Heart left ventricle (tissue), 16 donors: ENCODE measurements around the gene STK38. TPM values are rescaled to one million over a fixed set of nuclear protein-coding genes. Genes with fewer than 3 reads are reported as not detected.
A peak's percentile ranks its signal among the peaks of the same experiment; 100 is the strongest.
"Not testable (repeated sequence)": the region's sequence is repeated elsewhere in the genome, so short reads cannot be mapped to it uniquely, and the experiment has no call there.

ENCODE experiments used
- ATAC-seq, 4 donors: fragments of 200-7000 bp; cut with Tn5 transposase; one replicate each; pipeline ENCODE4 v1.9.1; 2020 to 2022; ENCODE audit warnings: moderate library complexity in 4 of 4, mild to moderate bottlenecking in 3 of 4, moderate number of reproducible peaks in 1 of 4
- DNase-seq, 5 donors: peaks; one replicate each; pipeline ENCODE4 v3.0.0-alpha.2; 2020
- H3K27ac ChIP-seq, 12 donors: fragments of 200-600 bp; sonication (generic) in 4 of 12; one replicate each; pipeline versions ENCODE4 v1.5.0 to v1.8.0; 2016 to 2022; ENCODE audit warnings: mild to moderate bottlenecking in 2 of 12
- H3K27me3 ChIP-seq, 9 donors: fragments of 200-600 bp; sonication (generic) in 2 of 9; one replicate each; pipeline versions ENCODE4 v1.5.1 to v1.8.0; 2016 to 2022; ENCODE audit warnings: mild to moderate bottlenecking in 3 of 9
- H3K36me3 ChIP-seq, 9 donors: fragments of 200-600 bp; sonication (generic) in 2 of 9; one replicate each; pipeline versions ENCODE4 v1.5.0 to v1.8.0; 2018 to 2022; ENCODE audit warnings: mild to moderate bottlenecking in 2 of 9
- H3K4me1 ChIP-seq, 12 donors: fragments of 200-600 bp; sonication (generic) in 4 of 12; one replicate each; pipeline versions ENCODE4 v1.5.0 to v1.8.0; 2016 to 2022; ENCODE audit warnings: mild to moderate bottlenecking in 3 of 12
- H3K4me3 ChIP-seq, 12 donors: fragments of 200-600 bp; sonication (generic) in 4 of 12; one replicate each; pipeline versions ENCODE4 v1.5.0 to v1.8.0; 2017 to 2022; ENCODE audit warnings: mild to moderate bottlenecking in 9 of 12, moderate library complexity in 4 of 12
- H3K9me3 ChIP-seq, 12 donors: fragments of 200-600 bp; sonication (generic) in 4 of 12; one replicate each; pipeline versions ENCODE4 v1.5.0 to v1.8.0; 2016 to 2022; ENCODE audit warnings: mild to moderate bottlenecking in 1 of 12
- POLR2A ChIP-seq, 2 donors: fragments of 450-650 bp; IDR thresholded peaks; one replicate each; pipeline ENCODE4 v1.6.1; 2017; ENCODE audit warnings: antibody characterized with exemption in 2 of 2, mild to moderate bottlenecking in 2 of 2, moderate library complexity in 2 of 2
- WGBS, 4 donors: extraction: QIAGEN DNeasy Blood & Tissue Kit in 2 of 4; methylation state at CpG; one replicate each; pipeline versions ENCODE4 v1.1.5 to v1.1.7; 2013 to 2018; 5-methylcytosine and 5-hydroxymethylcytosine counted together
- intact Hi-C, 10 donors: fragments of 100-400 bp; cut with DNase I; formaldehyde crosslinking; loops; one replicate each; pipeline versions ENCODE4 v1.11.1 to v1.14.2; 2022
- polyA plus RNA-seq, 2 donors: library from polyadenylated mRNA; stranded (reverse); fragments of 200-250 nt; gene quantifications; one replicate each; pipeline ENCODE4 v1.2.3, GENCODE V29; 2013
- total RNA-seq, 9 donors: library from RNA; depleted of rRNA in 2 of 9; stranded (reverse); fragments of >200 nt in 2 of 9; fragmentation: NEBNext Ultra II Directional in 3 of 9; extraction: Animal tissue kit (Norgen Biotek cat#: 25700) in 3 of 9; gene quantifications; one replicate each; pipeline versions ENCODE4 v1.1.0 to v1.2.4, GENCODE V29; 2016 to 2023
- TF ChIP-seq, protein P1 (sequence below), 12 donors: fragments of 200-600 bp; sonication (generic) in 4 of 12; IDR thresholded peaks; one replicate each; pipeline versions ENCODE4 v1.5.0 to v1.8.0; 2018 to 2022; ENCODE audit warnings: antibody characterized with exemption in 12 of 12, mild to moderate bottlenecking in 5 of 12
- donor health status: ischemic (EF 13 %, LVEDD 7.1; RV severe dilation, severe dysfunction).
- donor health status: healthy with polysubstance abuse.
- donor health status: DM: no; HTN: yes; CAD: no.
- donor health status: DM: no; HTN: no; CAD: no.
- donor health status: ischemic (EF 25% LVEDD 6.9; RV normal size, moderate dysfunction).
- donor health status: ischemic (EF 25% LVEDD 5.7; RV mildly dilated, moderate dysfunction).
- donor health status: healthy.
- donor health status: DM: yes; HTN: yes; CAD: no.
- donor health status: ischemic (EF 35%, LVEDD 5.7; RV mildly dilated, moderate dysfunction).
- donor health status: nonischemic (EF 11% LVEDD 7.7; RV severe dilation, severe dysfunction).
- donor health status: DM: yes; HTN: yes; CAD: no.
- donor health status: PGD.
- donor health status: ischemic (EF 29% LVEDD 5.4; RV normal size, mild dysfunction).
- donor health status: nonischemic (EF 23%, LVEDD 6.1; RV moderate dilation, normal function).

Gene STK38
- total and polyA plus RNA-seq, 11 donors = 14.3 to 32.8 (median 21.2) TPM

DNA sequence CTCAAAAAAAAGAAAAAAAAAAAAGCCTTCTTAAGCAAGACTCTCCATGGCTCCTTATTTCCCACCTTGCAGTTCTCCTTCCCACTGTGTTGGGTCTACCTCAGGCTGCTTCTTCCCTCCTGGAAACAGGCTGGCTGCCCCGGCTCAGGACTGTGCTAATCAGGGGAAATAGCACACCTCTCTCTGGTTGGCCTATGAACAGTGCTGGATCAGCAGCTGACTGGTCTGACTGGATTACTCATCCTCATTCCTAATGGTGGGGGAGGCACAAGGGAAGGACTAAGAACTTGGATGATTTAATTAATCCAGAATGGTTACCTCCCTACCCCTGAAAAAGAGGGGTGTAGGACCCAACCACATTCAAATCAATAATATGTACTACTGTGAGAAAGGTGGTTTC, 43.0 kb upstream of the STK38 start:
- Histone ChIP-seq H3K27ac (no peak overlapping the region), H3K27me3 (no peaks in the 10 kb centered on the region), H3K9me3 (no peaks in the 10 kb centered on the region), H3K4me3 (no peak overlapping the region), H3K4me1 (peaks cover 0 to 13% (median 6%) of the 10 kb centered on the region in 12 donors), H3K36me3 (peaks cover 0 to 2% (median 0%) of the 10 kb centered on the region in 9 donors)
- WGBS, 4 donors = 50 to 92% (median 75%) methylated on average over 1 of the region's 1 CpG
- no peak for TF ChIP-seq POLR2A (IDR thresholded peaks at IDR 0.05)
- TF ChIP-seq, protein P1, sequence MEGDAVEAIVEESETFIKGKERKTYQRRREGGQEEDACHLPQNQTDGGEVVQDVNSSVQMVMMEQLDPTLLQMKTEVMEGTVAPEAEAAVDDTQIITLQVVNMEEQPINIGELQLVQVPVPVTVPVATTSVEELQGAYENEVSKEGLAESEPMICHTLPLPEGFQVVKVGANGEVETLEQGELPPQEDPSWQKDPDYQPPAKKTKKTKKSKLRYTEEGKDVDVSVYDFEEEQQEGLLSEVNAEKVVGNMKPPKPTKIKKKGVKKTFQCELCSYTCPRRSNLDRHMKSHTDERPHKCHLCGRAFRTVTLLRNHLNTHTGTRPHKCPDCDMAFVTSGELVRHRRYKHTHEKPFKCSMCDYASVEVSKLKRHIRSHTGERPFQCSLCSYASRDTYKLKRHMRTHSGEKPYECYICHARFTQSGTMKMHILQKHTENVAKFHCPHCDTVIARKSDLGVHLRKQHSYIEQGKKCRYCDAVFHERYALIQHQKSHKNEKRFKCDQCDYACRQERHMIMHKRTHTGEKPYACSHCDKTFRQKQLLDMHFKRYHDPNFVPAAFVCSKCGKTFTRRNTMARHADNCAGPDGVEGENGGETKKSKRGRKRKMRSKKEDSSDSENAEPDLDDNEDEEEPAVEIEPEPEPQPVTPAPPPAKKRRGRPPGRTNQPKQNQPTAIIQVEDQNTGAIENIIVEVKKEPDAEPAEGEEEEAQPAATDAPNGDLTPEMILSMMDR (IDR thresholded peaks at IDR 0.05) = no peak
- intact Hi-C loops = loop anchor here in 8 of 10 donors (5.0 to 10.0 kb wide), 4 partner anchors 43 to 165 kb away; partner anchors contain the start of genes KCTD20 (in 5 of the 8), PXT1 (in 5 of the 8) and STK38 (in 3 of the 8)
- no peak for DNase-seq
- ATAC-seq = no peak

DNA sequence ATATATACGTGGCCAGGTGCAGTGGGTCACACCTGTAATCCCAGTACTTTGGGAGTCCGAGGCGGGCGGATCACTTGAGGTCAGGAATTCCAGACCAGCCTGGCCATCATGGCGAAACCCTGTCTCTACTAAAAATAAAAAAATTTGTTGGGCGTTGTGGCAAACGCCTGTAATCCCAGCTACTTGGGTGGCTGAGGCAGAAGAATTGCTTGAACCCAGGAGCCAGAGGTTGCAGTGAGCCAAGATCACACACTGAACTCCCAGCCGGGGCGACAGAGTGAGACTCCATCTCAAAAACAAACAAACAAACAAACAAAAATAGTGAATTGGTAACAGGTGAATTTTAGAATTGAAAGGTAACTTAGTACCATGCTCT, 41.7 kb upstream of the STK38 start:
- H3K4me3 ChIP-seq, H3K27me3 ChIP-seq, H3K36me3 ChIP-seq, intact Hi-C loops, DNase-seq, ATAC-seq, H3K27ac ChIP-seq, H3K9me3 ChIP-seq: not testable (repeated sequence)
- WGBS, 4 donors = 95 to 97% (median 96%) methylated on average over 9 of the region's 9 CpGs
- H3K4me1 ChIP-seq = peaks cover 0 to 13% (median 6%) of the 10 kb centered on the region in 12 donors

DNA sequence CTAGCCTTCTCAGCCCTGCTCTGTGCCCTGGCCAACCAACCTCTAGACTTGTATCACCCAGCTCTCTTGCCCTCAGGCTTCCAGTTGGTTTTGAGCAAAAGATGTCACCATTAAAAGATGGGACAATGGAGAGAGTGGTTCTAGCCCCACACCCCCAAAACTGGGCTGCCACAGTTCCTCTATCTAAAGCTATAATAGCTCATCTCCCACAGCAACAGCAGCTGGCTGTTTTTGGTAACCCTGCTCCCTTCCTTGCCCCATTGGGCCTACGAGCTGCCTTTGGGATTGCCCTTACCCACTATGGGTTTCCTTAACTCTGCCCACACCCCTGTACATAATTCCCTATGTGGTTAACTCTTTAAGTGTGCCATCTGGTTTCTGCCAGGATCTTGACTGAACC, 39.3 kb upstream of the STK38 start:
- ATAC-seq (no peak), DNase-seq (no peak)
- Histone ChIP-seq H3K36me3 (no peaks in the 10 kb centered on the region), H3K4me1 (no peaks in the 10 kb centered on the region), H3K27me3 (no peaks in the 10 kb centered on the region), H3K4me3 (no peak overlapping the region), H3K27ac (no peak overlapping the region), H3K9me3 (no peaks in the 10 kb centered on the region)
- 84 to 94% (median 87%) methylated on average over 1 of the region's 1 CpG for WGBS, 4 donors
- intact Hi-C loops = no loop called here
- TF ChIP-seq, protein P1 (IDR thresholded peaks at IDR 0.05) = no peak
- no peak for TF ChIP-seq POLR2A (IDR thresholded peaks at IDR 0.05)

DNA sequence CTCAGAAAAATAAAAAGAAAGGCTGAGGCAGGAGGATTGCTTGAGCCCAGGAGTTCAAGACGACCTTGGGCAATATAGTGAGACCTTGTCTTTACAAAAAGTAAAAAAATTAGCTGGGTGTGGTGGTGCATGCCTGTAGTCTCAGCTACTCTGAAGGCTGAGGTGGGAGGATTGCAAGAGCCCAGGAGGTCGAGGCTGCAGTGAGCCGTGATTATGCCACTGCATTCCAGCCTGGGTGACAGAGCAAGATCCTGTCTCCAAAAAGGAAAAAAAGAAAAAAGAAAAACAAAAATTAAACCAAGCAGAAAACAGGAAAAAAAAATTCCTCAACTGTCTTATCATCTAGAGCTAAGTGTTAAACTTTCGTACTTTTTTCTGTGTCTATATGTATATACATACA, 34.4 kb upstream of the STK38 start:
- WGBS, 4 donors = 70 to 93% (median 81%) methylated on average over 4 of the region's 4 CpGs
- no peak for TF ChIP-seq POLR2A (IDR thresholded peaks at IDR 0.05)
- TF ChIP-seq, protein P1 (IDR thresholded peaks at IDR 0.05) = no peak
- Histone ChIP-seq H3K36me3 (no peaks in the 10 kb centered on the region), H3K4me1 (peaks cover 0 to 20% (median 6%) of the 10 kb centered on the region in 12 donors), H3K4me3 (no peak overlapping the region), H3K27me3 (no peaks in the 10 kb centered on the region), H3K27ac (no peak overlapping the region), H3K9me3 (no peaks in the 10 kb centered on the region)
- no peak for ATAC-seq
- no peak for DNase-seq
- intact Hi-C loops = no loop called here

DNA sequence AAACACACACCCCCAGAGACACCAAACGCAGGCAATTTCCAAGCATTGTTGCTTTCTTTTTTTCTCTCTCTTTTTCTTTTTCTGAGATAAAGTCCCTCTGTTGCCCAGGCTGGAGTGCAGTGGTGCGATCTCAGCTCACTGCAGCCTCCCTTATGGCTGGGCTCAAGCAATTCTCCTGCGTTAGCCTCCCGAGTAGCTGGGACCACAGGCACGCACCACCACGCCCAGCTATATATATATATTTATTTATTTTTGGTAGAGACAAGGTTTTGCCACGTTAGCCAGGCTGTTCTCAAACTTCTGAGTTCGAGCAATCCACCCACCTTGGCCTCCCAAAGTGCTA, 32.9 kb upstream of the STK38 start:
- intact Hi-C loops = no loop called here
- no peaks in the 10 kb centered on the region for H3K36me3 ChIP-seq
- peaks cover 0 to 20% (median 6%) of the 10 kb centered on the region in 12 donors for H3K4me1 ChIP-seq
- 76 to 84% (median 81%) methylated on average over 8 of the region's 8 CpGs for WGBS, 4 donors
- no peaks in the 10 kb centered on the region for H3K9me3 ChIP-seq
- peak overlapping the region in 2 of 12 donors; percentile 13 to 24 for H3K4me3 ChIP-seq
- no peaks in the 10 kb centered on the region for H3K27me3 ChIP-seq
- peak overlapping the region; percentile 47 to 83 (median 59) for H3K27ac ChIP-seq
- DNase-seq (no peak), ATAC-seq (no peak)
- TF ChIP-seq POLR2A (IDR thresholded peaks at IDR 0.05) = no peak
- TF ChIP-seq, protein P1 (IDR thresholded peaks at IDR 0.05) = no peak
